Activated CD4-positive, alpha-beta memory T cell treated with anti-CD3 and anti-CD28 coated beads, Interleukin-2, amount 10 ng/mL, durations not matched to agents 7 days and 5 days (primary cell): ENCODE measurements around the gene SLC2A11. TPM values are rescaled to one million over a fixed set of nuclear protein-coding genes. Genes with fewer than 3 reads are reported as not detected.

Experiments
- CTCF ChIA-PET: fragments of 350-600 bp; sonication (Branson Sonifier 250); formaldehyde crosslinking; loops from one replicate; lab custom pipeline; 2021; ENCODE audit warnings: antibody characterized with exemption, inconsistent platforms; lab: Charles Lee
- POLR2A ChIA-PET: fragments of 350-600 bp; sonication (Branson Sonifier 250); formaldehyde crosslinking; loops from one replicate; lab custom pipeline; 2021; ENCODE audit warnings: antibody characterized with exemption; lab: Charles Lee
- DNase-seq: peaks from one replicate; pipeline ENCODE4 v3.0.0-alpha.2; 2020
- H3K27ac Mint-ChIP-seq: one replicate; pipeline ENCODE4 v1.8.0; 2021; ENCODE audit warnings: mild to moderate bottlenecking, mixed read lengths
- H3K27me3 Mint-ChIP-seq: one replicate; pipeline ENCODE4 v1.8.0; 2021; ENCODE audit warnings: mixed read lengths
- H3K36me3 Mint-ChIP-seq: one replicate; pipeline ENCODE4 v1.8.0; 2021; ENCODE audit warnings: low read depth, mixed read lengths
- H3K4me1 Mint-ChIP-seq: one replicate; pipeline ENCODE4 v1.8.0; 2021; ENCODE audit warnings: mixed read lengths
- H3K4me3 Mint-ChIP-seq: one replicate; pipeline ENCODE4 v1.8.0; 2021; ENCODE audit warnings: mild to moderate bottlenecking, mixed read lengths
- H3K9me3 Mint-ChIP-seq: one replicate; pipeline ENCODE4 v1.8.0; 2021; ENCODE audit warnings: mixed read lengths
- total RNA-seq, 2 experiments: library from RNA; stranded (reverse); gene quantifications; one replicate each; pipeline ENCODE4 v1.2.3, GENCODE V29; 2021

Gene SLC2A11
- total RNA-seq, result 1 to 10 TPM; 6.5 TPM

DNA sequence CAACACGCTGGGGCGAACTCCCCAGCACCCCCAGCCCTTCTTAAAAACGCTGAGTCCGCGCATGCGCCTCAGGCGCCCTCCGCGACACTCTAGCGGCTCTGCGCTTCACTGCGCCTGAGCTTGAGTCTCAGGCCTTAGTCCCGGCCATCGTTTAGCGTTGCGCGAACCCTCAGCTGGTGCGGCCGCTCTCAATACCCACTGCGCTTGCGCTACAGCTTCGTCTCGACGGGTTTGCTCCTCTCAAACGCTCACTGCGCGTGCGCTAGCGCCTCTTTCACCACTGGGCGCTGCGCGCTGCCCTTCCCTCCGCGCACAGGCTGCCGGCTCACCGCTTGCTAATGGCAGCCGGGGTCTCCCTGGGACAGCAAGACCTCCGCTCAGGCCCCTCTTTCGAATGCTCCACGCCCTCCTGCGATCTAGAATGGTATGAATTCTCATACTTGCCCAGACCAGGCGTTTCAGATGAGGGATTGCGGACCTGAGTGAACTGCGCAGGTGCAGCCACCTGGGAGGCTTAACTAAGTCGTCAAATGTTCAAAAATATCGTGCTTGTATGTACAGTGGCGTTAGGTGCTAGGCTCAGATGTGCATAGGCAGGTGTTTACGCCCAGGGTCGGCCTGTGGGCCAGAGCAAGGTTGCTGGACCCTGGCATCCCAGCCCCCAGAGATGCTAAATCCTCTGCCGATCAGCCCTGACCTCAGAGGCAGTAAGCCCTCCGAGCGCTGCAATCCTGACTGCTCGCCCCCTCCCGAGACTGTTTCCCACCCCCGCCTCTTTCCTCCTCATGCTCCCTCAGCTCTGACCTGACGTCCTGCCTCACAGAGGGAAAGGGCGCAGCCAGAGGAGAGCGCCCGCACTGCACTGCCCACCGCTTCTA is at the start of gene SLC2A11:
Gene SLC2A11 (plus strand): TSS at position 270 of the 878 bp plus-strand sequence. CDS start 125 bp downstream, at position 395.
- Mint-ChIP-seq H3K36me3 (no peaks in the 10 kb centered on the region), H3K9me3 (no peaks in the 10 kb centered on the region), H3K27me3 (peaks cover 3% of the 10 kb centered on the region), H3K4me1 (peaks cover 25% of the 10 kb centered on the region), H3K27ac (peak within 1 kb of the TSS; percentile 85), H3K4me3 (peak within 1 kb of the TSS; percentile 91)
- peak; percentile 95 for DNase-seq
- ChIA-PET POLR2A (interaction anchor here (0.7 to 3.0 kb wide), 23 partner anchors 9 to 570 kb away, joined by 3 to 36 read pairs (median 4); partner anchors contain the start of genes ADORA2A, DERL3 and MIF), CTCF (interaction anchor here (0.5 to 3.0 kb wide), 16 partner anchors 8 to 451 kb away, joined by 3 to 30 read pairs (median 4); partner anchors contain the start of gene MIF)

DNA sequence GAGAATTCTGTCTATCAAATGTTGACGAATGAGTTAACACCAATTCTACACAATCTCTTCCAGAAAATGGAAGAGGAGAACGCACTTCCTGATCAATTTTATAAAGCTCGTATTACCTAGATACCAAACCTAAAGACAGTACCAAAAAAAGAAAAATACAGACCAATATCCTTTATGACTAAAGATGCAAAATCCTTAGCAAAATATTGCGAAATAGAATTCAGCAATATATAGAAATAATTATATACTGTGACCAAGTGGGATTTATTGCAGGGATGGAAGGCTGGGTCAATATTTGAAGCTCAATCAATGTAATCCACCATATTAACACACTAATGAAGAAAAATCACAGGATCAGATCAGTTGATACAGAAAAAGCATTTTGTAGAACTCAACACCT is 45.3 kb upstream of the SLC2A11 start:
- ChIA-PET POLR2A (interaction anchor here (1.1 to 2.0 kb wide), 2 partner anchors 9 to 24 kb away, joined by 3 to 9 read pairs; no protein-coding TSS in a partner anchor), CTCF (interaction anchor here (1.0 to 1.1 kb wide), 2 partner anchors 9 to 37 kb away, joined by 4 read pairs; no protein-coding TSS in a partner anchor)
- no peak for DNase-seq
- Mint-ChIP-seq H3K36me3 (peaks cover 25% of the 10 kb centered on the region), H3K9me3 (no peaks in the 10 kb centered on the region), H3K27ac (no peak overlapping the region), H3K27me3 (no peaks in the 10 kb centered on the region), H3K4me3 (no peak overlapping the region), H3K4me1 (peaks cover 5% of the 10 kb centered on the region)

GRCh38 chr22:23815541-23816155 is 42.0 kb upstream of the SLC2A11 start:
- Mint-ChIP-seq H3K27ac (no peak overlapping the region), H3K4me1 (peaks cover 19% of the 10 kb centered on the region), H3K36me3 (peaks cover 42% of the 10 kb centered on the region), H3K27me3 (no peaks in the 10 kb centered on the region), H3K4me3 (no peak overlapping the region), H3K9me3 (no peaks in the 10 kb centered on the region)
- ChIA-PET CTCF (no interaction called here), POLR2A (no interaction called here)
- DNase-seq, result no peak

DNA sequence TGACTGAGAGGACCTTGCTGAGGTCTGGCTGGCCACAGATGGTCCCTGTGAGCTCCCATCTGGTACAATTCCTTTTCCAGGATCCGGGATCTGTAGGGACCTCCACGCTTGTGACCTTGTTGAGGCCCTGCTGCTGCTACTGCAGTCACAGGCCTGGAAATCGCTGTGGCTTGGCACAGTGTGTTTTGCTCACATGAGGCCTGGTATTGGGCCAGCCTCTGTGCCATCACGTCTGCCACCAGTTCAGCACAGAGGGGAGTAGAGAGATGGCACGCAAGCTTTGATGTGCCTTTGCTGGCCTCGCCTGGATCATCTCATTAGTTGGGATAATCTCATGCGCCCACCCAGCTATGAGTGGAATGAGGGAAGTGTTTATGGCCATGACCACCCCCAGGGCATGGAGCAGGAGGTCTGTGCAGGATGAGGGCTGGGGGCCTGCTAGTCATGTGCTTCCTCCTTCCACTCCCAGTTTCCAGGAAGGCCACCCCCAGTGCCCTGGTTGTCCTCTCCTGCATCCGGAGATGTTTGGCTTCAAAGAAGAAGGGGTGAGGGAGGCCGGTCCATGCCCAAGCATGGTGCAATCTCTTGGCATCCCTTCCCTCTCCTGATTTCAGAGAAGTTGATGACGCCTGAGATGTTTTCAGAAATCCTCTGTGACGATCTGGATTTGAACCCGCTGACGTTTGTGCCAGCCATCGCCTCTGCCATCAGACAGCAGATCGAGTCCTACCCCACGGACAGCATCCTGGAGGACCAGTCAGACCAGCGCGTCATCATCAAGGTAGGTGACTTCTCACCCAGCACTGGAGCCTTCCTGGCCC is 41.3 kb upstream of the SLC2A11 start:
- DNase-seq, result no peak
- Mint-ChIP-seq H3K4me3 (no peak overlapping the region), H3K4me1 (peaks cover 25% of the 10 kb centered on the region), H3K9me3 (no peaks in the 10 kb centered on the region), H3K27me3 (no peaks in the 10 kb centered on the region), H3K27ac (no peak overlapping the region), H3K36me3 (peaks cover 43% of the 10 kb centered on the region)
- CTCF ChIA-PET, result no interaction called here
- POLR2A ChIA-PET, result no interaction called here

- peaks cover 46% of the 10 kb centered on the region for H3K36me3 Mint-ChIP-seq
- no peak overlapping the region for H3K4me3 Mint-ChIP-seq
- no peaks in the 10 kb centered on the region for H3K27me3 Mint-ChIP-seq
- H3K27ac Mint-ChIP-seq, result peak overlapping the region; percentile 23
- CTCF ChIA-PET, result interaction anchor here (0.7 kb wide), 1 partner anchor 23 kb away, joined by 3 read pairs; no protein-coding TSS in a partner anchor
- DNase-seq, result no peak
- POLR2A ChIA-PET, result interaction anchor here (0.7 kb wide), 1 partner anchor 61 kb away, joined by 3 read pairs; no protein-coding TSS in a partner anchor
- H3K9me3 Mint-ChIP-seq, result no peaks in the 10 kb centered on the region
- peaks cover 29% of the 10 kb centered on the region for H3K4me1 Mint-ChIP-seq
Measured at GRCh38 chr22:23817146-23817545, 40.5 kb upstream of the SLC2A11 start.

- H3K4me3 Mint-ChIP-seq, result no peak overlapping the region
- DNase-seq, result no peak
- H3K27ac Mint-ChIP-seq, result no peak overlapping the region
- no peaks in the 10 kb centered on the region for H3K27me3 Mint-ChIP-seq
- no peaks in the 10 kb centered on the region for H3K9me3 Mint-ChIP-seq
- peaks cover 36% of the 10 kb centered on the region for H3K4me1 Mint-ChIP-seq
- POLR2A ChIA-PET, result no interaction called here
- CTCF ChIA-PET, result no interaction called here
- peaks cover 56% of the 10 kb centered on the region for H3K36me3 Mint-ChIP-seq
Measured at GRCh38 chr22:23818541-23818940, 39.1 kb upstream of the SLC2A11 start.

DNA sequence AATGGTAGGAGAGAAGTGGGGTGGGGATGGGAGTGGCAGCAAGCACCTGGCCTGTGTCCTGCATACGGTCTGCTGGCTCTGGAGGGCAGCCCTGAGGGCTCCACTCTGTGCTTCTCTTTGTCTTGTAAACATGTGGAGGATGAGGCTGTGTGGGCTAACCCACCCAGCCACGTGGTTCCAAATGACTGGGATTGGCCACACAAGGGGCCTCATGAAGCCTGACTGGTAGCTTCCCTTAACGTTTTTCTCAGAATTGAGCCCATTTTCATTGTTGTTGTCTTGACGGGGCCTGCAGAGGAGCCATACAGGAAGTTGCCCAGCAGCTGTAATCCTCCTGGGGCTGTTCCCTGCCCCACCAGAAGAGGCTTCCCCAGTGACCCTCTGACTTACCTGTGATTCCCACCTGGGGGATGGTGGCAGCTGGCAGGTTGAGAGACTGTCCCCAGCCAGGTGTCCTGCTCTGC is 36.9 kb upstream of the SLC2A11 start:
- Mint-ChIP-seq H3K4me1 (peaks cover 44% of the 10 kb centered on the region), H3K36me3 (peaks cover 67% of the 10 kb centered on the region), H3K27me3 (no peaks in the 10 kb centered on the region), H3K27ac (peak overlapping the region; percentile 91), H3K9me3 (no peaks in the 10 kb centered on the region), H3K4me3 (no peak overlapping the region)
- ChIA-PET POLR2A (interaction anchor here (0.8 to 3.2 kb wide), 8 partner anchors 9 to 74 kb away, joined by 4 to 14 read pairs (median 4); partner anchors contain the start of genes CHCHD10, MIF, SLC2A11 and SMARCB1), CTCF (interaction anchor here (0.7 to 1.8 kb wide), 7 partner anchors 9 to 239 kb away, joined by 3 to 6 read pairs (median 4); partner anchors contain the start of genes MIF and SLC2A11)
- peak; percentile 67 for DNase-seq

- ChIA-PET POLR2A (interaction anchor here (1.3 to 3.2 kb wide), 3 partner anchors 10 to 55 kb away, joined by 5 to 14 read pairs (median 9); partner anchors contain the start of genes CHCHD10 and SMARCB1), CTCF (no interaction called here)
- no peak for DNase-seq
- Mint-ChIP-seq H3K27ac (peak overlapping the region; percentile 62), H3K36me3 (peaks cover 66% of the 10 kb centered on the region), H3K9me3 (no peaks in the 10 kb centered on the region), H3K27me3 (no peaks in the 10 kb centered on the region), H3K4me1 (peaks cover 49% of the 10 kb centered on the region), H3K4me3 (no peak overlapping the region)
Measured at GRCh38 chr22:23822101-23822671, 35.5 kb upstream of the SLC2A11 start.

DNA sequence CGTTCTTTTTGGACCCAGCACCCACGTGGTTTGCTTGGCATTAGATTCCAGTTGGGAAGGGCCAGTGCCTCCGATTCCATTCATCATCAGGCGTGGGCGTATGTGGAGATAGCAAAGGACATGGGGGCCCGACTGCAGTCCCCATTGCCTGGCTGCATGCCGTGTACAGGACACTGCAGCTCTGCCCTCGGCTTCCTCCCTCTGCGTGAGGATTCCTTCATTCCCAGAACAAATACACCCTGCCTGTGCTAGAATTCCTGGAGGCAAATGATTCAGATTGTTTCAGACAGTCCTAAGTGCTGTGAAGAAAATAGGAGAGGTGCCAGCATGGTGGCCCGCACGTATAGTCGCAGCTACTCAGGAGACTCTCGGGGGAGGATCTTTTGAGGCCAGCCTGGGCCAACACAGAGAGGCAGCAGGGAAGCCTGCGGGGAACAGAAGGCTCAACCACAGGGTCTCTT is 34.3 kb upstream of the SLC2A11 start:
- H3K27ac Mint-ChIP-seq, result peak overlapping the region; percentile 22
- no peak overlapping the region for H3K4me3 Mint-ChIP-seq
- POLR2A ChIA-PET, result no interaction called here
- no peaks in the 10 kb centered on the region for H3K27me3 Mint-ChIP-seq
- DNase-seq, result no peak
- H3K9me3 Mint-ChIP-seq, result no peaks in the 10 kb centered on the region
- CTCF ChIA-PET, result no interaction called here
- peaks cover 63% of the 10 kb centered on the region for H3K36me3 Mint-ChIP-seq
- H3K4me1 Mint-ChIP-seq, result peaks cover 51% of the 10 kb centered on the region

GRCh38 chr22:23824476-23825245 is 33.0 kb upstream of the SLC2A11 start:
- H3K36me3 Mint-ChIP-seq, result peaks cover 65% of the 10 kb centered on the region
- peaks cover 46% of the 10 kb centered on the region for H3K4me1 Mint-ChIP-seq
- no peaks in the 10 kb centered on the region for H3K27me3 Mint-ChIP-seq
- no peak for DNase-seq
- H3K9me3 Mint-ChIP-seq, result no peaks in the 10 kb centered on the region
- no peak overlapping the region for H3K4me3 Mint-ChIP-seq
- ChIA-PET CTCF (interaction anchor here (1.0 kb wide), 1 partner anchor 70 kb away, joined by 4 read pairs; the partner anchor contains the start of gene MIF), POLR2A (interaction anchor here (1.3 to 1.6 kb wide), 2 partner anchors 33 to 37 kb away, joined by 3 to 4 read pairs; partner anchors contain the start of gene SLC2A11)
- peak overlapping the region; percentile 37 for H3K27ac Mint-ChIP-seq
